ENCODE results near the gene NPAS3.

NPAS3 gene

GRCh38 chr14:33696165-33696564 is 757.5 kb downstream of the NPAS3 start:
- no peak for DNase-seq

DNA sequence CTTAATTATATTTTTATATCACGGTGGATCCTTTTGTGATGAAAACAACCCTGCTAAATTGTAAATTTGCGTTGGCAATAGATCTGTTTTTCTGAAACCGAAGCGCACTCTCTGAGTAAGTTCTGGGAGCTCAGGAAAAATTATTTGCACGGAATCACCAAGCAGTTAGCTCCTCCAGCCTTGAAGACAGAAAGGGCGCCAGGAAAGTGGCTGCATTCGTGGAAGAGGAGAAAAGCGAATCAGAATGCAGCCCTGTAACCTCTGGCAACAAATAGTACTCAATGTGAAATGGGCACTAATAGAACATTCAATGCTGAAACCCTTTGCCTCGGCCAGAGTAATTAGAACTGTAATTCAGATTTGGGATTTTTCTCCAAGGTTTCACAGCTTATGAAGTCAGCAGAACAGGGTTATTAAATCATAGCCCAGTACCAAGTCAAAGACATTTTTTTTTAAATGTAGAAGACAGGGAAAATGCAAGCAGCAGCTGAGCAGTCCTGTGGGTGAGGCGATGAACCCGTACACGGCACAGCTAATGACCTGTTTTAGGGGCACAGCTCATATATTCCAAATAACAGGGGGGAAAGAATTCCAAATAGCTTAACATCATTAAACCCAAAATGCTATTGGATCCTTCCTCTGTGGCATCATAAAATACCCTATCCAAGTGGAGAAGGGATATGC is 760.8 kb downstream of the NPAS3 start:
- no peak for DNase-seq

- no peak for DNase-seq
Observed at GRCh38 chr14:33700052-33700451, 761.4 kb downstream of the NPAS3 start.

GRCh38 chr14:33702293-33702692 is 763.6 kb downstream of the NPAS3 start:
- no peak for DNase-seq

- no peak for DNase-seq
Observed at GRCh38 chr14:33704481-33704880, 765.8 kb downstream of the NPAS3 start.

GRCh38 chr14:33705490-33705889 is 766.8 kb downstream of the NPAS3 start:
- no peak for DNase-seq

DNA sequence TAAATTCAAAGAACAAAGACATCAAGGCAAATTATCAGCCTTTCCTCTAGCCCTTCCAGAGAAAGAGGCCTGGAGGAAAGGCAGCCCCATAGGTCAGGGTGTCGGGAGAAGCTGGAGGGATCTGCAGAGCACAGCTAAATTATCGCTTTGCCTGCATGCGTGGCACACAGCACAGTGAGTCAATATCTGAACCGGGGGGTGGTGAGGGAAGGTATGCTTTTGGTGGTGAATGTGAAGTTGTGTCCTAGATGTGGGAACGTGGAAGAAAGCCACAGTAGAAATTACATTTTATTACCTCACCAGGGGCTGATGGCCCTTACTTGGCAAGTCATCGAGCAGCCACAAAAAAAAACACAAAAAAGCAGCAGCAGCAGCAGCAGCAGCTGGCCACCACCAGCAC is 769.0 kb downstream of the NPAS3 start:
- no peak for DNase-seq

GRCh38 chr14:33709283-33709682 is 770.6 kb downstream of the NPAS3 start:
- DNase-seq: no peak

DNA sequence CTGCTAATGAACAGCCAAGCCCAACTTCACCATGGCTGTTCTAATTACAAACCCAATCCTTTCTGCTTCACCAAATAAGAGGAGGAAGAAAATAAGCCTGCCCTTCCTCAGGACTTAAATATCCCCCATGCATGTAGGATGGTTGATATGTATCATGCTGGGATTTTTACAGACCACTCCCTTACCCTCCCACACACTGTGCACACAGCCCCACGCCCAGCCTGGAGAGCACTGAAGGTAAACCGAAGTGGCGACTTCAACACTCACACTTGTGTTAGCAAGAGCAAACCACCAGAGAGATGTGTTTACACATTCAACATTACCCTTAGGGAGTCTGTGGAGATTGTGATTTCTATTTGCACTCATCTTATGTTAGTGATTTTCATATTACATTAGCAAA is 771.0 kb downstream of the NPAS3 start:
- DNase-seq: no peak

- DNase-seq: no peak
Observed at GRCh38 chr14:33710273-33710672, 771.6 kb downstream of the NPAS3 start.

DNA sequence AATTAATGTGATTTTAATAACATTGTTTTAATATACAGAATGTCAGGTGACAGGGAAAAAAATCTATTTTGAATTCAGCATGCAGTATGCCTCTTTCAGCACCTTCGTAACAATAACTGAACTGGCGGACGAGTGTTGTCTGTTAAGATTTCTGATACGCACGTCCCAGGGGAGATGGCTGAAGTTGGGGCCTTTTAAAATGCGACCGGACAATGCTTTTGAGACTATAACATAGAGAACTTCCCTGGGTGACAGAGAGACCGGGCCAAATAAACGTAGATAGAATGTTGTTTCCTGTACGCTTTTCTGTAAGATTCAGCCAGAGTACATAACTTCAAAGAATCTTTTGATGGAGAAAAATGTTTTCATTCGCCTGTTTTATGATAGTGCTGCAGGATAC is 772.5 kb downstream of the NPAS3 start:
- no peak for DNase-seq

DNA sequence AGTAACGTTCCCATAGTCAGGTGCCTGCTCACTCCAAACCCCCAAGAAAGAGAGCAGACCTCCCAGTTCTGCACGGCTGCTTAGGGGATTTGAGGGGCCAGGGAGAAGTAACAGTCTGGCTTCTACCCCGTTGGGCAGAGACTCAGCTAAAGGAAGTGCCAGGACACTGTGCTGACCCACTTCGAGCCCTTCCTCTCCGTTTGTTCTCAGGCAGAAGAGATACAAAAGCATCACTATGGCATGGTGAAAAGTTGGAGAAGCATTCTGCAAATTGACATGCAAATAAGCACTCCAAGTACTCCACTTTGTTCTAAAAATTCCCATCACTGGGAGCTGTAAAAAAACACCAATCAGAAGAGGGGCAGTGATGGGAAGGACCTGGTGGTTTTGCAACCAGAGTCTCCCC is 773.1 kb downstream of the NPAS3 start:
- DNase-seq: no peak

DNA sequence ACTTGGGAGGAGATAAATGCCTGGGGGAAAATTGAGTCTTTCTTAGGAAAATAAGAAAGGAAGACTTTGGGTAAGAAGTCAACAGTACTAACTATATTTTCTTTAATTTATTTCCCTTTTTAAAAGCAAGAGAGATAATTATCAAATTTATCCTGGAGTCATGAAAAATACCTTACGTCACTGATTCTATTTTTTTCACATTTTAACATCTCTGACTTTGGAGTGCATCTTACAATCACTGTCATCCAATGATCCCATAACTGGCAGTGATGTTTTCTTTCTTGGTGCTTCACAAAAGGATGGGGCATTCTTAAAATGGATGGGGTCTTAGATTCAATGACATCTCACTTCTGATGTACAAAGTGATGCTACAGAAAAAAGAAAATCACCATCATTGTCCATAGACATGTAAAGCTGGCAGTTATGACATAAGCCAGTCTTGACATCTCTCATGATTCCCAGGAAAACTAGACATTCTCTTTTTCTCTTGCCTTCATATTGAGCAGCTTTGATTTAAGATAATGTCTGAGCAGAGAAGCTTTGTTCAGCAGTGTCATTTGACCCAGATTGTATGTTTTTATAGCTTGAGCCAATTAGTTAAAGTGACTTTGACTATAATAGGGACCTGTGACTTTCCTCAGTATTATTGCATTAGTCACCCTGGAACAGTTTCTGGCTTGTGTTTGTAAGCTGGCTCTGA is 776.0 kb downstream of the NPAS3 start:
- DNase-seq: no peak

GRCh38 chr14:33715227-33715528 is 776.5 kb downstream of the NPAS3 start:
- DNase-seq: no peak

DNA sequence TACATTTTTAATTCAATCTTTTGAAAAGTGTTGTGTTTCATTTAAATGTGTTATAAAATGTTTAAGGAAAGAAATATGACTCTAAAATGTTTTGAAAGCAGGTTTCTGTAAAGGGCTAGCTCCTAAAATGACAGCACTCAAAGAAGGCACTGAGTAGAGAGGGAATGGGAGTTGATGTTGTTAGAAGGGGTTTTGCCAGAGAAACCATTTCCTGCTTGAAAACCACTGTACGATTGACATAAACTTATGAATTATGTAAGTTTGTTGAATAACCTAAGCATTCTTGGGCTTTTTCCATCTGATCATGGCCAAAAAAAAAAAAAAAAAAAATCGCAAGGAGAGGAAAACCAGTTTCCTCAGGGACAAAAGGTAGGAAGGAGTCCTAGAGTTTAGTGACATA is 778.2 kb downstream of the NPAS3 start:
- no peak for DNase-seq

GRCh38 chr14:33717866-33718265 is 779.2 kb downstream of the NPAS3 start:
- no peak for DNase-seq

DNA sequence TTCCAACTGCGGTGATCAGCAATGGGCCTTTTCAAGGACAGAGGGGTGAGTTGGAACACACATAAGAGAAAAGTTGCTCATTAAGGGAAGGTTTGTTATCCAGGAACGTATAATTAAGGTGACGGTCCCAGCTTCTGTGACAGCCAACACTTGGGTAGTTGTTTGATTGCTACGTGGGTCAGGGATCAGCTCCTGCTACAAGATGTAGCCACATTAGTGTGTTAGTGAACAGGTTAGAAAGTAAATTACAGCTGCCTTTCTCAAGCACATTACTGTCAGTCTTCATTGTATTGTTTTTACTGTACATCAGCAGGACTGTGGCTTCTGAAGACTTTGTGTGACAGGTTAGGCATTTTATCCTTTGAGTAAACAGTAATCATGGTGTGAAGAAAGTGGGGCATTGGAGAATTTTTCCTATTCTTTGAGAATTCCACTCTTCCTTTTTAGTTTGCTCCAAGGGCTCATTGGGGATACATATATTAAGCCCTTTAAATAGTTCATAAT is 781.7 kb downstream of the NPAS3 start:
- DNase-seq: no peak

- DNase-seq: no peak
Observed at GRCh38 chr14:33726685-33727084, 788.0 kb downstream of the NPAS3 start.

DNA sequence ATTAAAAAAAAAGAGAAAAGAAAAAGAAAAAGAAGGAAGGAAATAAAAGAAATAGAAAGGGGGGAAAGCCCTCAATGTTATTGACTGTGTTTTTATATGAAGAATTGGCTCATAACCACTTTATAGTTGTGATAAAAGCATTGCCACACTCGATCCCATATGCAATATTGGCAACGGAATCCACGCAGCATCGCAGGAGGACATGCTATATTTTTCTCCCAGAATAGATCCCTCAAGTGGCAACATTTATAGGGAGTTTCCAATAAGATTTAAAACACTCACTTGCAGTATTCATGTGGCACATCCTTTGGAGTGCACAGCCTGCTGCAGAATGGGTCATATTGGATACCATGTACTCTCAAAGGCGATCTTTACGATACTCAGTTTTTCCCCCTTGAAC is 788.9 kb downstream of the NPAS3 start:
- DNase-seq: no peak

GRCh38 chr14:33728010-33728498 is 789.4 kb downstream of the NPAS3 start:
- no peak for DNase-seq

DNA sequence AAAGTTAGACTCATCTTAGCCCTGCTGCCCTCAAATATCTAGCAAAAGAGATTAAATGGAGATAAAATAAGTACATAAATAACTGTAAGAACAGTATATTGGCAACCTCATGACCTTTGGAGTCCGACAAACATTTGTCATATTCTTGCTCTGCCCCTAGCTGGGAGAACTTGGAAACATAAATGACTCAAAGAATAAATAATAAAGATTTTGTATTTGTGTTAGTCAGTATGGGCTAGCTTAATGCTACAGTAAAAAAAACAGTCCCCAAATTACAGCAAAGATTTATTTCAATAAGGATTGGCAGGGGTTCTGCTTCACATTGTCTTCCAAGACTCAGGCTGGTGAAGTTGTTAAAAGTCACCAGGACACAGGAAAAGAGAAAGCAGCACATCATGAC is 791.5 kb downstream of the NPAS3 start:
- DNase-seq: no peak

DNA sequence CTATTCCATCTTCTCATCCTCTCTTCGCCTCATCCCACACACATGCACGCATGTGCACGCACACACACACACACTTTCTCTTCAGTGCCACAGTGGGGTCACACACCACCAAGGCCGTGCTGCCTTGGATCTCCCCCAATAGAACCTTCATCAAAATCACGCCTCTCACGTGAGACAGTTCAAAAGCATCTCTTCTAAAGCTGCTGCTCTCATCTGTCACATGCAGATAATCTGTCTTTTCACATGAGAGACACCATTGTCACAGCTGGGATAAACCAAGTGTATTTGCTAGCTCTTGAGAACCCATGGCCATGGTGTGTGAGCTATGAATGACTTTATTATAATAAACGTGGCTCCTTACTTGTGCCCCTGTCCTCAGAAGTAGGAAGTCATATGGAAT is 793.5 kb downstream of the NPAS3 start:
- no peak for DNase-seq

DNA sequence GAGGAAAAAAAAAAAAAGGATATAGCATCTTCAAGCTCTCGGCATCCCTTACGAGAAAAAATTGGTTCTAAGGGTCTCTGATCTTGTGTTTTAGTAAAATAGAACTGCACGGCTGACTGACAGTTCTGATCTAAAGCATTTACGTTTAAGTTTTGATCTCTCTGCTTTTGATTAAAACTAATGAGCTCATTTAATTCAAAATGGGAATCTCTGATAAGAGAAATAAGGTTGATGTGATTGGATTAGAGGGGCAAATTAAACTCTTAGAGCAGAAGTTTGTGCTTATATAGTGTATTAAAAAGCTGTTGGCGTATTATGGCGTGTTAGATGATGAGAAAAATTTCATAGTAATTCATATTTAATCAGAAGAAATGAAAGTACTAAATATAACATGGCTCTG is 794.6 kb downstream of the NPAS3 start:
- no peak for DNase-seq

- DNase-seq: no peak
Observed at GRCh38 chr14:33733721-33734120, 795.0 kb downstream of the NPAS3 start.

DNA sequence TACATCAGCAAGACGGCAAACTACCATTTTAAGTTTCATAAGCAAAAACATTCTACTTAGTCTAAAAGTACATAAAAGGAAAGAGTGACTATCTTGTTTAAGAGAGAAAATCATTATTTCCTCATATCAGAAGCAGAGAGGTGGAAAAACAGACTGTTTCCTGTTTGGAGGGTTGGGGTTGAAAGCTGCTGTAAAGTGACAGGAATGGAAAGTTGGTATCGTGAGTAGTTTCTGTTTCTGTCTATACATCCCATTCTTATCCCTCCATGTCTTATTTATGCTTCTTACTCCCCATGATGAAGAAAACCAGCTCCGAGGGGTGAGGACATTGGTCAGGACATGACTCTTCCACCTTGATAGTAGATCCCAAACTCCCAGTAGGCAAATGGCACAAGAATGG is 795.7 kb downstream of the NPAS3 start:
- no peak for DNase-seq
